ENCODE results near the gene CDH13. TPM values are rescaled to one million over a fixed set of nuclear protein-coding genes. Genes with fewer than 3 reads are reported as not detected.

Gene CDH13
- total RNA-seq, 4 donors from 2014 or later: 5.8 to 36.7 (median 20.4) TPM

- no peak for TF ChIP-seq CTCF (IDR thresholded peaks at IDR 0.05 in 4 of 5, conservative IDR thresholded peaks at IDR 0.05 in 1 of 5)
- no peaks in the 10 kb centered on the region for H3K4me1 ChIP-seq
- no peak overlapping the region for H3K27ac ChIP-seq
- DNase-seq: no peak
- intact Hi-C loops (cut with DNase I; ENCODE audit: low total_unique reads) (loop anchor here (5.0 to 10.0 kb wide), 2 partner anchors 245 to 338 kb away; no protein-coding TSS in a partner anchor), in situ Hi-C loops (cut with MboI; ENCODE audit: low sequenced_read_pairs in 4 of 4) (loop anchor here (10.0 to 25.0 kb wide), 3 partner anchors 838 to 1188 kb away; no protein-coding TSS in a partner anchor)
- ATAC-seq: no peak
- H3K9me3 ChIP-seq: no peaks in the 10 kb centered on the region
- H3K4me3 ChIP-seq: no peak overlapping the region
- H3K27me3 ChIP-seq: no peaks in the 10 kb centered on the region
- no peaks in the 10 kb centered on the region for H3K36me3 ChIP-seq
Observed at GRCh38 chr16:83449861-83450260, 823.1 kb downstream of the CDH13 start.

- intact Hi-C loops (cut with DNase I; ENCODE audit: low total_unique reads): no loop called here
- in situ Hi-C loops (cut with MboI; ENCODE audit: low sequenced_read_pairs in 4 of 4): no loop called here
- Histone ChIP-seq H3K27me3 (no peaks in the 10 kb centered on the region), H3K36me3 (no peaks in the 10 kb centered on the region), H3K9me3 (no peaks in the 10 kb centered on the region), H3K4me1 (no peaks in the 10 kb centered on the region), H3K27ac (no peak overlapping the region), H3K4me3 (no peak overlapping the region)
- TF ChIP-seq POLR2A (IDR thresholded peaks at IDR 0.05): no peak
- TF ChIP-seq CTCF (IDR thresholded peaks at IDR 0.05 in 4 of 5, conservative IDR thresholded peaks at IDR 0.05 in 1 of 5): no peak
- no peak for DNase-seq
- ATAC-seq: no peak
Observed at GRCh38 chr16:83453977-83454376, 827.2 kb downstream of the CDH13 start.

- in situ Hi-C loops (cut with MboI; ENCODE audit: low sequenced_read_pairs in 4 of 4): no loop called here
- TF ChIP-seq POLR2A (IDR thresholded peaks at IDR 0.05): no peak
- TF ChIP-seq CTCF (IDR thresholded peaks at IDR 0.05 in 4 of 5, conservative IDR thresholded peaks at IDR 0.05 in 1 of 5): no peak
- no peak for DNase-seq
- H3K4me3 ChIP-seq: no peak overlapping the region
- ATAC-seq: no peak
- intact Hi-C loops (cut with DNase I; ENCODE audit: low total_unique reads): no loop called here
- H3K4me1 ChIP-seq: no peaks in the 10 kb centered on the region
- no peaks in the 10 kb centered on the region for H3K36me3 ChIP-seq
- no peaks in the 10 kb centered on the region for H3K27me3 ChIP-seq
- no peaks in the 10 kb centered on the region for H3K9me3 ChIP-seq
- no peak overlapping the region for H3K27ac ChIP-seq
Observed at GRCh38 chr16:83455716-83456115, 828.9 kb downstream of the CDH13 start.

GRCh38 chr16:83456934-83457333 lies 830.2 kb downstream of the CDH13 start:
- in situ Hi-C loops (cut with MboI; ENCODE audit: low sequenced_read_pairs in 4 of 4): no loop called here
- DNase-seq (no peak), ATAC-seq (no peak)
- TF ChIP-seq POLR2A (IDR thresholded peaks at IDR 0.05) (no peak), CTCF (IDR thresholded peaks at IDR 0.05 in 4 of 5, conservative IDR thresholded peaks at IDR 0.05 in 1 of 5) (no peak)
- no peak overlapping the region for H3K4me3 ChIP-seq
- no peaks in the 10 kb centered on the region for H3K9me3 ChIP-seq
- intact Hi-C loops (cut with DNase I; ENCODE audit: low total_unique reads): no loop called here
- no peaks in the 10 kb centered on the region for H3K27me3 ChIP-seq
- no peaks in the 10 kb centered on the region for H3K36me3 ChIP-seq
- H3K27ac ChIP-seq: no peak overlapping the region
- no peaks in the 10 kb centered on the region for H3K4me1 ChIP-seq

- intact Hi-C loops (cut with DNase I; ENCODE audit: low total_unique reads) (no loop called here), in situ Hi-C loops (cut with MboI; ENCODE audit: low sequenced_read_pairs in 4 of 4) (no loop called here)
- no peak for ATAC-seq
Observed at GRCh38 chr16:83458612-83459011, 831.8 kb downstream of the CDH13 start.

More at GRCh38 chr16:83458612-83459011, 831.8 kb downstream of the CDH13 start:
- Histone ChIP-seq H3K27me3 (no peaks in the 10 kb centered on the region), H3K36me3 (no peaks in the 10 kb centered on the region), H3K4me1 (no peaks in the 10 kb centered on the region), H3K4me3 (no peak overlapping the region), H3K27ac (no peak overlapping the region), H3K9me3 (no peaks in the 10 kb centered on the region)
- no peak for DNase-seq
- no peak for TF ChIP-seq CTCF (IDR thresholded peaks at IDR 0.05 in 4 of 5, conservative IDR thresholded peaks at IDR 0.05 in 1 of 5)
- no peak for TF ChIP-seq POLR2A (IDR thresholded peaks at IDR 0.05)
